Panc1 (cell line): ENCODE measurements around the gene PDGFRA. TPM values are rescaled to one million over a fixed set of nuclear protein-coding genes. Genes with fewer than 3 reads are reported as not detected.
A peak's percentile ranks its signal among the peaks of the same experiment; 100 is the strongest.
"Not testable (repeated sequence)": the region's sequence is repeated elsewhere in the genome, so short reads cannot be mapped to it uniquely, and the experiment has no call there.

ENCODE experiments used
- ATAC-seq: fragments of 200-7000 bp; cut with Tn5 transposase; 2 replicates; pipeline ENCODE4 v1.9.1; 2020; ENCODE audit warnings: mild to moderate bottlenecking, moderate library complexity
- BruUV-seq: library from RNA; stranded (reverse); fragments of 400-500 nt; replicated peaks from 2 replicates; lab custom pipeline; 2021; lab: Mats Ljungman, UMichigan
- CTCF ChIA-PET: fragments of 300-600 bp; sonication (Branson Sonifier 250); formaldehyde crosslinking; loops from one replicate; lab custom pipeline; 2022; ENCODE audit warnings: antibody characterized with exemption; lab: Charles Lee
- POLR2A ChIA-PET: fragments of 300-600 bp; sonication (Branson Sonifier 250); formaldehyde crosslinking; loops from one replicate; lab custom pipeline; 2022; ENCODE audit warnings: antibody characterized with exemption; lab: Charles Lee
- DNase-seq: peaks from one replicate; pipeline ENCODE4 v3.0.0-alpha.2; 2010; ENCODE audit warnings: low read depth, low spot score
- H3K27ac ChIP-seq: 2 replicates; pipeline ENCODE4 v1.5.1; 2011; ENCODE audit warnings: mild to moderate bottlenecking, low read length, inconsistent platforms
- H3K27me3 ChIP-seq: fragments of 200-500 bp; sonication (Bioruptor generic); 2 replicates; pipeline ENCODE4 v1.6.0; 2014; ENCODE audit warnings: low read length, inconsistent platforms; ENCODE audit not compliant: control insufficient read depth, insufficient read depth
- H3K36me3 ChIP-seq: fragments of 200-500 bp; sonication (Bioruptor generic); 2 replicates; pipeline ENCODE4 v1.5.1; 2014; ENCODE audit warnings: inconsistent platforms, mild to moderate bottlenecking, low read length, moderate library complexity; ENCODE audit not compliant: control insufficient read depth, insufficient read depth
- H3K4me1 ChIP-seq: 2 replicates; pipeline ENCODE4 v1.5.1; 2011; ENCODE audit warnings: inconsistent platforms, mild to moderate bottlenecking, low read length, moderate library complexity; ENCODE audit not compliant: control insufficient read depth, insufficient read depth
- H3K4me3 ChIP-seq, 2 experiments: 2 replicates each; pipeline ENCODE4 v1.5.1; 2011 to 2012; ENCODE audit warnings: low read depth in 2 of 2, low read length in 2 of 2, mild to moderate bottlenecking in 2 of 2, inconsistent platforms in 1 of 2, moderate library complexity in 1 of 2
- H3K9me3 ChIP-seq: fragments of 200-500 bp; sonication (Bioruptor generic); 2 replicates; pipeline ENCODE4 v1.5.1; 2014; ENCODE audit warnings: low read depth, mild to moderate bottlenecking, inconsistent platforms, low read length, moderate library complexity; ENCODE audit not compliant: control insufficient read depth, insufficient read depth
- CTCF ChIP-seq: fragments of 450-650 bp; IDR thresholded peaks from 2 replicates; pipeline ENCODE4 v1.5.1; 2017; ENCODE audit warnings: mild to moderate bottlenecking
- POLR2AphosphoS5 ChIP-seq: IDR thresholded peaks from 2 replicates; pipeline ENCODE4 v1.6.1; 2012; ENCODE audit warnings: mild to moderate bottlenecking, low read depth, low read length, moderate library complexity
- REST ChIP-seq, 2 experiments: IDR thresholded peaks; 2 replicates each; pipeline ENCODE4 v1.6.1; 2011 to 2012; ENCODE audit warnings: low read depth in 2 of 2, control low read depth in 1 of 2, low read length in 1 of 2, mild to moderate bottlenecking in 1 of 2, moderate library complexity in 1 of 2; ENCODE audit not compliant: insufficient read depth in 1 of 2
- SIN3A ChIP-seq: IDR thresholded peaks from 2 replicates; pipeline ENCODE4 v1.6.1; 2012; ENCODE audit warnings: low read depth, mild to moderate bottlenecking, low read length, moderate library complexity, borderline replicate concordance; ENCODE audit not compliant: insufficient read depth
- TCF7L2 ChIP-seq: IDR thresholded peaks from 2 replicates; pipeline ENCODE4 v1.6.1; 2011; ENCODE audit warnings: mild to moderate bottlenecking, low read depth, low read length, inconsistent platforms
- in situ Hi-C: cut with HindIII; loops from 2 replicates; pipeline ENCODE4 v1.10.0; 2016; ENCODE audit warnings: low sequenced_read_pairs, low pct_unique_long_range_greater_than_20kb
- intact Hi-C: fragments of 100-400 bp; cut with micrococcal nuclease; formaldehyde crosslinking; loops from one replicate; pipeline ENCODE4 v1.10.0; 2022; ENCODE audit not compliant: unreplicated experiment
- total RNA-seq: library from RNA; stranded (reverse); gene quantifications from one replicate; pipeline ENCODE4 v1.2.1, GENCODE V29; 2021; ENCODE audit not compliant: unreplicated experiment

PDGFRA gene
- total RNA-seq, 1 experiment from 2014 or later = 0.15 TPM

DNA sequence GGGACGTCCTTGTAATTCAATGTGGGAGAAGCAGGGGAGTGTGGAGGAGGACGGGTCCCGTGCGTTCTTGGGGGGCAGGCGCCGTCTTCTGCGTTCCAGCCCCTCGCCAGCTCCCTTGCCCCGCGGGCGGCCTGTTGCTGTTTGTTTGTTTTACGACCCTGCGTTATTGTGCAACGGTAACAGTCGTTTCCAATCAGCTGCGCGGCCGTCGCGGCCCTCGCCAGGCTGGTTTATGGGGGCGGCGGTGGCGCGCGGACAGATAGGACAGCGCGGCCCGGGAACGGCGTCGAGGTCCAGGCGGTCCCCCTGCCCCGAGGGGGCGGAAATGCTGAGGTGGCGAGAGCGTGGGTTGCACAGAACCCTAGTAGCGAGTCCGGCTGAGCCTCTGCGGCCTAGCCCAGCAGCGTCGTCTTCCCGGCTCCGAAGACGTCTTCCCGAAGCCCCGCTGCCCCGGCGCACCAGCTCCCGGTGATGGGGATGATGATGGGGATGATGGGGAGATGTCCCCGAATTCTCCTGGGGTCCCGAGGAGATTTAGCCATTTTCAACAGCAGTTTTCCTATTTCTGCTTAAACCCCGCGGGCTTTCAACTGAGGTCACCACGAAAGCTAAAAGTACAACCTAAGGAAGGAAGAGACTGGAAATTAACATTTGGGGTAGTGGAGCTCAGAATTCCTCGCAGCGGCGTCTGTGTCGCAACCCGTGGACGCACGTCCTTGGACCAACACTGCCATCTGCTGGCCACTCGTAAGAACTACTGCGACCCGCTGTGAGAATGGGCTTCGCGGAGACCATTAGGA is 4.8 kb downstream of the PDGFRA start:
- TF ChIP-seq POLR2AphosphoS5 = no peak
- TF ChIP-seq SIN3A = no peak
- peak; percentile 81 for TF ChIP-seq CTCF
- no peak for TF ChIP-seq REST (IDR thresholded peaks at IDR 0.05; ENCODE audit: insufficient read depth in 1 of 2, low read depth in 2 of 2, low read length in 1 of 2)
- no peak for TF ChIP-seq TCF7L2
- no TSS peak for BruUV-seq
- POLR2A ChIA-PET = no interaction called here
- intact Hi-C loops (loop anchor here (10.0 kb wide), 2 partner anchors 1029 to 1219 kb away; no protein-coding TSS in a partner anchor), in situ Hi-C loops (no loop called here)
- peaks cover 6% of the 10 kb centered on the region; the same call in 1 of the 2 replicates for H3K27me3 ChIP-seq
- CTCF ChIA-PET = interaction anchor here (0.5 to 0.8 kb wide), 5 partner anchors 10 to 1217 kb away, joined by 3 to 4 read pairs (median 3); no protein-coding TSS in a partner anchor
- peak overlapping the region; percentile 36 to 53 for H3K4me3 ChIP-seq
- no peak overlapping the region for H3K27ac ChIP-seq
- no peaks in the 10 kb centered on the region for H3K4me1 ChIP-seq
- no peaks in the 10 kb centered on the region for H3K9me3 ChIP-seq
- DNase-seq (peak; percentile 51), ATAC-seq (peak; percentile 68)
- no peaks in the 10 kb centered on the region for H3K36me3 ChIP-seq

GRCh38 chr4:54234497-54235205 is 5.6 kb downstream of the PDGFRA start:
- no peak for DNase-seq
- Histone ChIP-seq H3K4me3 (no peak overlapping the region), H3K9me3 (no peaks in the 10 kb centered on the region), H3K36me3 (no peaks in the 10 kb centered on the region), H3K27ac (no peak overlapping the region), H3K4me1 (no peaks in the 10 kb centered on the region), H3K27me3 (no peaks in the 10 kb centered on the region; the same call in 1 of the 2 replicates)
- ATAC-seq = no peak
- TF ChIP-seq CTCF (peak; percentile 38), SIN3A (no peak)
- in situ Hi-C loops (no loop called here), intact Hi-C loops (loop anchor here (10.0 kb wide), 2 partner anchors 1030 to 1220 kb away; no protein-coding TSS in a partner anchor)
- POLR2A ChIA-PET = no interaction called here
- CTCF ChIA-PET = interaction anchor here (0.7 to 0.8 kb wide), 2 partner anchors 11 to 1039 kb away, joined by 3 read pairs; no protein-coding TSS in a partner anchor
- no TSS peak for BruUV-seq

GRCh38 chr4:54236316-54236715 is 7.2 kb downstream of the PDGFRA start:
- in situ Hi-C loops, H3K9me3 ChIP-seq, H3K27ac ChIP-seq, H3K4me1 ChIP-seq, DNase-seq, CTCF ChIA-PET, POLR2A ChIA-PET, H3K27me3 ChIP-seq, H3K4me3 ChIP-seq, H3K36me3 ChIP-seq, BruUV-seq, ATAC-seq: not testable (repeated sequence)
- intact Hi-C loops = loop anchor here (10.0 kb wide), 2 partner anchors 1032 to 1222 kb away; no protein-coding TSS in a partner anchor
